C1 segment of cervical spinal cord (tissue), 14 donors: ENCODE results near the gene ST6GALNAC2.

Source experiments
- DNase-seq, 14 donors: peaks; one replicate each; lab custom pipeline; 2025; lab: John Stamatoyannopoulos, UW

Gene ST6GALNAC2

GRCh38 chr17:76556765-76557367 lies 28.8 kb downstream of the ST6GALNAC2 start:
- DNase-seq: no peak

- peak in 11 of 14 donors; percentile 51 to 96 (median 60) for DNase-seq
These were observed 31.5 kb downstream of the ST6GALNAC2 start for GRCh38 chr17:76554131-76554530.

- DNase-seq: no peak
These were observed 32.3 kb downstream of the ST6GALNAC2 start for GRCh38 chr17:76553178-76553908.

GRCh38 chr17:76551685-76552084 lies 34.0 kb downstream of the ST6GALNAC2 start:
- no peak for DNase-seq

DNA sequence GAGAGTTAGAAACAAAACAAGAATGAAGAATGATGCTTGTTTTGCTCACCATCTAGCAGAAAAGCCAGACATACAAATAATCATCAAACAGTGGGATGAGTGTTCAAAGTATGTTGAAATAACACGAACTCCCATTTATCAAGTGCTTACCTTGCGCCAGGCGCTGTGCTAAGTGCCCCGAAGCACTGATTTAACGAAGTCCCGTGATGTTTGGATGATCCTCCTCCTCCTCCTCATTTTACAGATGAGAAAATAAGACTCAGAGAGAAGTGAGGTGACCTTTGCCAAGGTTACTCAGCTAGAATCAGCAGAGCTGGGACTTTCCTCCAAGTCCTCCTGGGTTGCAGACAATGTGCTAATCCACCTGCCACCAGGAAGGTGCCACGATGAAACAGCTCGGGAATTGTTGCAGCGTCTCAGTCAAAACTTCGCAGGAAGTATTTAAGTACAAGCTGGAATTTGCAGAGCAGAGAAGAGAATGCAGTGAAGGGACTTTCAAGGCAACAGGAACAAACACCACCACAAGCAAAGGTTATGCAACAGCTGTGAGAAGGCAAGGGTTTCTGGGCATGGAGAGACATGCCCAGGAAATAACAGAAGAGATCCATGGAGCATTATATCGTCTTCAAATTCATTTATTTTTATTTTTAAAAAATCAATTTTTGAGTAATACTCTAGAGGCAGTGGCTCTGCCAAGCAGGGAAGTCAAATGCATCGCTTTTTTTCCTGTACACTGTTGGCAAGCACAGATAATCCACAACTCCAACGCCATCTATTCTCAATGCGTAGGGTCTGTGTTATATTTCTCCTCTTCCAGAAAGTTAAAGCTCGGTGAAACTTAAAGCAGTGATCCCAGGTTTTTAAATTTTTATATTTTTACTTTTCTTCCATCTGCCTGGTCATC lies 34.7 kb downstream of the ST6GALNAC2 start:
- DNase-seq: no peak

- DNase-seq: no peak
These were observed 36.1 kb downstream of the ST6GALNAC2 start for GRCh38 chr17:76549539-76549938.

- no peak for DNase-seq
These were observed 36.5 kb downstream of the ST6GALNAC2 start for GRCh38 chr17:76549215-76549518.

- no peak for DNase-seq
These were observed 37.1 kb downstream of the ST6GALNAC2 start for GRCh38 chr17:76548378-76549214.

DNA sequence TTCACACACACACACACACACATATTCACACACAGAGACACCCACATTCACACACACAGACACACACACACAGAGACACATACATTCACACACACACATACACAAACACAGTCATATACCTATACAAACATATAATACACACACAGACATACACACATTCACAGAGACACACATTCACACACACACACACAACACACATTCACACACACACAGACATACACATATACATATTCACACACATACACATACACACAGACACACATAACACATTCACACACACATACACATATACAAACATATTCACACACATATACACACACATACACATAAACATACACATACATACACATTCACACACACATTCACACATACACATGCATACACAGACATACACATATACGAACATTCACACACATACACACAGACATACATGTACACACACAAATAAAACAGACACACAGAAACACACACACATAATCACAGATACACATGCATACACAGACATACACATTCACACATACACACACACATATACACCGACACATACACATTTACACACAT lies 37.9 kb downstream of the ST6GALNAC2 start:
- no peak for DNase-seq

DNA sequence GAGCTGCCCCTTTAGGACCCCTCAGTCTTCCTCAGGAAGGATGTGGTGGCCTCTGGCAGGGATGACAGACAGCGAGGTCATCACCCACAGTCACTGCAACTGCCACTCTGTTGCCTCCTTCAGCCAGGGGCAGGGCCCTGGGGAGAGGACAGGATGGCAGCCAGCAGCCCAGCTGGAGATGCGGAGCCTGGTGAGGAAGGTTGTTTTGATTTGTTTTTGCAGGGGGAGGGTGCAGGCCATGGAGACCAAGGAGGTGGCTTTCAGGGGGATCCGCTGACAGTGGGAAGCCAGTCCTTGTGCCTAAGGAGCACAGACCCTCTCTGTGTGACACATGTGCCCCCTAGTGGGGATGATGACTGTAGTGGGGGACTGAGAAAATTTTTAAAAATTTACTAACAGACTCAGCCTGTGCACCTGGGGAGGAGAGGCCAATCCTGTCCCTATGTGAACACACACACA lies 38.4 kb downstream of the ST6GALNAC2 start:
- peak in 9 of 14 donors; percentile 27 to 89 (median 55) for DNase-seq

GRCh38 chr17:76546556-76547182 lies 39.0 kb downstream of the ST6GALNAC2 start:
- DNase-seq: no peak

GRCh38 chr17:76545918-76546555 lies 39.6 kb downstream of the ST6GALNAC2 start:
- DNase-seq: peak in 4 of 14 donors; percentile 34 to 51 (median 46)

GRCh38 chr17:76544546-76545365 lies 40.9 kb downstream of the ST6GALNAC2 start:
- DNase-seq: peak in 8 of 14 donors; percentile 62 to 92 (median 78)

- DNase-seq: peak in 11 of 14 donors; percentile 61 to 92 (median 74)
These were observed 41.7 kb downstream of the ST6GALNAC2 start for GRCh38 chr17:76543826-76544545.

GRCh38 chr17:76543482-76543825 lies 42.2 kb downstream of the ST6GALNAC2 start:
- DNase-seq: no peak

DNA sequence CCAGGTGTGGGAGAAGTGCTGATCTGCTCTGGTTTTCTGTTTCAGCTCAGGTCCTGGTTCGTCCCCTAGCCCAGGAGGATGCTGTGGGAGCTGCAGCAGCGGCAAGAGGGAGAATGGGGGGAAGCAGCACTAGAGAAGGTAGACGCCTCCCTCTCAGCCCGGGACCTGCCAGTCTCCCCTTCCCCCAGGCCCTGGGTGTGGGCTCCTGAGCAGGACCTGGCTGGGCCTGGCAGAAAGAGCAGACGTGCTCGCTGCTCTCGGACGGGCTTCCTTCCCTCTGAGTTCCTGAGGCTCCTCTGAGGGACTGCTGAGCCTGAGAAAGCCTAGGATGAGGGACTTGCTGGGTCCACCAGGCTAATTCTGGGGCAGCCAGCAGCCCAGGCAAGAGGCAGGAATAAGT lies 42.7 kb downstream of the ST6GALNAC2 start:
- DNase-seq: peak in 1 of 14 donors; percentile 36

DNA sequence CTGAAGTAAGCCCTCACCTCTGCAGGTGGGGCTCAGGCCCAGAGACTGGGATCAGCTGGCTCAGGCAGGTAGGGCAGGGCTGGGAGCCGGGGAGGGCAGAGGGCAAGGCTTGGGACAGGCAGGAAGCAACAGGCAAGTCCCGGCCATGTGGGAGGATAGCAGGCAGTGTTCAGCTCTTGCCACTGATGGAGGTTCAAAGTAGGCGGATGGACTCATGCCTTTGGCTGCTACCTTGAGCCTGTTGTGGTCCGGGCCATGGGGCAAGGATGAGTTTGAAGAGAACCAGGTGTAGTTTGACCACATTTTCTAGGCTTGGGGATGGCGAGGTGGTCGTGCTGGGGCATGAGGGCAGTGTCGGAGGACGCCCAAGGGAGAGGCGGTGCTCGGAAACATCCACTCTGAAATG lies 43.1 kb downstream of the ST6GALNAC2 start:
- DNase-seq: no peak

DNA sequence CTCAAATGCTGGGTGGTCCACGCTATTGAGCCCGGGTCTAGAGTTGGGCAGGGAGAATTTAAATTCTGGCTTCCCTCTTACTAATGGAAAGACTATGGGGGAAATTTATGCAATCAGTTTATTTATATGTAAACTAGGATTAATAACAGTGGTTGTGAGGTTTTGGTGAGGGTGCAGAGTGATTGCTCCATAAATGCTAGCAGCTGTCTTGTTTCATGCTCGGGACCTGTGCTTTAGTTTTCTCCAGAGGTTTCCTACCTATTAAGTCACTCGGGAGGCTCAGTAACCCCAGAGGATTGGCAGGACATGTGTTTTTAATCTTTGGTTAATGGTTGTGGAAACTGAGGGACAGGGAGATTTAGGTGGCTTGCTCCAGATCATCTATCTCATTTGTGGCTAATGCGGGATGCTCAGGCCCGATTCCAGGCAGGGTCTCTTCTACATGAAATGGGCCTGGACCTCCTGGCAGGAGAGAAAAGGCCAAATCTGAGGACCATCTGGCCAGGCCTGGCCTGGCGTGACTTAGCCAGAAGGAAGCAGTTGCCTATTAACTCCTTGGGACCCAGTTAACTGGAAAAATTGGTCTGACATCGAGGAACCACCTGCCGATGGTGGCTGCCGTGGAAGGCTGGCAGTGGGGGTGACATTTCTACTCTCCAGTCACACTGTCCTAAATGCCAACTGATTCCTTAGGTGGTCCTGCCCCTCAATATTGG lies 43.8 kb downstream of the ST6GALNAC2 start:
- peak in 1 of 14 donors; percentile 88 for DNase-seq
